Measurements from ENCODE around the gene RPS6KA5.
"Not testable (repeated sequence)": the region's sequence is repeated elsewhere in the genome, so short reads cannot be mapped to it uniquely, and the experiment has no call there.

RPS6KA5 gene

DNA sequence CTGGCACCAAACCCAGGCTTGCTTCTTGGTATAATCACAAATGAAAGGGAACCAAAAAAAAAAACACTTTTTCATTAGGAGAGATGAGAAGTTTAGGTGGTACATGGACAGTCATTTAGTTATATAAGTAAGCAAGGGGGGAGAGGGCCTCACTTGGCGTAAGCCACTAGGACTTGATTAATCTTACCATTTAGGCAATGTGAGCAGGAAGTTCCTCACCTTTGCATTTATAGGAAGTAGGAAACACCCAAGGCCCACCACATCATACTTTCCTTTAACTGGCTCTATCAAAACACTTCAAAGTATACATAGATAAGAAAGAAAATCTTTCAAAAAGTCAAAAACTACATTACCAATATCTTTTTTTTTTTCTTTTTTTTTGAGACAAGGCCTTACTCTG is 6.7 kb upstream of the RPS6KA5 start:
- in situ Hi-C loops (cut with MboI; ENCODE audit: low sequenced_read_pairs), result no loop called here

DNA sequence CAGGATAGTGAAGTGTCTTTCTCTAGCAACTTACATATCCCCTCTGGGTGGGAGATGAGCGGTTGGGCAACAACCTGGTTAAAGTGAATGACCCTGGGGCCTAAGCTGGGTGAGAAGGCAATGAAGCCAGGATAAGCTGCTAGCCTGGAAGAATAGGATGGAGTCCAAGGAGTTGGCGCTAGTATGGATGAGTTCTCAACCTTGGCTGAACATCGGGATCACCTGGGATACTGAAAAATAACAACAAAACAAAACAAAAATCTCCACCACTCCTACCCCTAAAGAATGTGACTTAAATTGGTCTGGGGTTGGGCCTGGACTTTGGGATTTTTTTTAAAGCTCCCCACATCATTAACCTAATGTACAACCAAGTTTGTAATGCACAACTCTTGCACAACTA is 4.8 kb upstream of the RPS6KA5 start:
- in situ Hi-C loops (cut with MboI; ENCODE audit: low sequenced_read_pairs), result no loop called here

DNA sequence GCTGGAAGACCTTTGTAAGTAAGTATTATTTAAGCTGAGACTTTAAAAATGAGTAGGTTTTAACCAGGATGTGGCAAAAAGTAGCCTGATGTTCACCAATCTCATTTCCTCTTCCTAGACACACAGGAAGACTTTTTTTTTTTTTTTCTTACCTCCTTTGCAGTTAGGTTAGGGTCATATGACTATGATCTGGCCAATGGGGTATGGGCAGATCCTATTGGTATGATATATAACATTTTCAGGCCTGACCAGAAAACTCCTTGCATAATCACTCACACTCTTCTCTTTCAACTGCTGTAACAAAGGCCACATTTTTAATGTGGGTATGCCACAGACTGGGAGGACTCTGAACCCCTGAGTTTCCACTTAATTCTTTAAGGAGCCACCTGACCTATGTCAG is 2.7 kb upstream of the RPS6KA5 start:
- in situ Hi-C loops (cut with MboI; ENCODE audit: low sequenced_read_pairs), result no loop called here

DNA sequence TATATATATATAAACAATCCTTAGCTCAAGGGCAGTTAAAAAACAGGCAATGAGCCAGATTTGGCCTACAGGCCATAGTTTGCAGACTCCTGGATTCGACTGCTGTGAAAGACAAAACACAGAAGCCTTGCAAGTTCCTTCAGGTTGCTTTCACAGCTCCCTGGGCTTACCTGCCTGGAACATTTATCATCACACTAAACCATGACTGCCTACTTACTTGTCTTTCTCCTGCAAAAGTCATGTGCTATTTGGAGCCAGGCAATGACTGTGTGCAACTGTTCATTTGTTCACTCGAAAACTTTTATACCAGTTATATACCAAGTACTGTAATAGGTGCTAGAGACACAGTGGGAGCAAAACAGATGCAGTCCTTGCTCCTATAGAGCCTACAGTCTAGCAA is 2.2 kb upstream of the RPS6KA5 start:
- in situ Hi-C loops (cut with MboI; ENCODE audit: low sequenced_read_pairs), result no loop called here

DNA sequence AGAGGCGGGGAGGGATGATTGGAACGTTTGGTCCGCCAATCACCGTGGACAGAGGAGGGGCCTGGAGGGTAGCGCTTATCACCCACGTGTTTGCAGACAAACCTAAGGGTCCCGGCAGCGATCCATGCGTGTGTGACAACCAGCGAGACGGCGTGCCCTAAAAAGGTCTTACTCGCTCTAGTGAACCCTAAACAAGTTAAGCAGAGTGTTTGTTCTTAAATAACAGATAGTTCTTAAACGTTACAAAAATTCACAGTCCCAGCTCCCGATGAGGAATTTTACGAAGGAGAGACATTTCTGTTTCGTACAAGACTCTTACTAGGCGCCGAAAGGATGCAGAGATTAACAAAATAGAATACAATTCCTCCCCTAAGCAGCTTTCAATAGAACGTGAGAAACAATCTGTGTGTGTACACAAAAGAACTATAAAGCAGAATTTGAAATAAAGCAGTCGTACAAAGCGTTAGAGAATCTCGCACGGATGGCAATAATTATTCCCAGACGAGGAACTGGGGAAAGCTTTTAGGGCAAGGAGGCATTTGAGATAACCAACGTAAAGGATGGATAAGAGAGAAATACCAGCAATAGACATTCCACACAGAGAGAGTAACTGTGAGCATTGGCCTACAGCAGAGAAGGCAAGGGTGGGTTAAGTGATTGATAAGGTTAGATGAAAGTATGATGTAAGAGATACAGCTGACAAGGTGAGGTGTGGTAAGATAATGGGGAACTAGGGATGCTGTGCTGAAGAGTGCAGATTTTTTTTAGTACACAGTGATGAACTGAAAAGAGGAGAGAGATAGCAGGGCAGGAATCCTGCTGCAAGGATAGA is 831 bp upstream of the RPS6KA5 start:
- in situ Hi-C loops (cut with MboI; ENCODE audit: low sequenced_read_pairs), result no loop called here

DNA sequence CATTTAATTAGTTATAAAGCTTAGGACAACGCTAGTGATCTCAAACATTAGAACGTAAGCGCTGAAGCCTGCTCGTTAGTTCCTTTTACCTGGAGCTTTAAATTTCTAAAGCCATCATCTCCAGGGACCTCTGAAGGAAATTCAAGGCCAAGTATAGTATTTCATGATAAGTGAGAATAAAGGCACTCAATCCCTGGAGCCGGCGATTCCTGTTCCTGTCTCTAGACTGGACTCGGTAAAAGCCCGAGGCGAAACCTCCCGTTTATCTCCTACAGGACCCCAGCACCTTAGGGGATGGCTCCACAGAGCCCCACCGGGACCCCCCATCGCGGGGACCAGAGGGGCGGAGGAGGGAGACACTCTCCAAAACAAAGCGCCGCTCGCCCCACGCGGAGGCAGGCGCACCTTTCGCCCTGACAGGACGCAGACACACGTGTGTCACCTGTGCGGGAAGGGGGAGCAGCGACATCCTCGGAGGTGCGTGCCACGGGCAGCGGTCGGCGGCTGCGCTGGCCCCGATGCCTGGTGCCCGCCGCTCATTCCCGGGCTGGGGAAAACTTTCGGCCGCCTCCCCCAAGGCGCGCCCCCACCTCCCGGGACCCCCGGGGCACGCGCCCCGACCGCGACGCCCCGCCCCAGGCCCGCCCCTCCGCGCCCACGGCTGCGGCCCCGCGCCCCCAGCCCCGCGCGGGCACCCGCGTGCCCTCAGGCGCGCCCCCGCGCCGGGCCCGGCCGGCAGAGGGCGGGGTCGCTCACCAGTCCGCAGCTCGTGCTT is 678 bp downstream of the RPS6KA5 start:
- in situ Hi-C loops (cut with MboI; ENCODE audit: low sequenced_read_pairs), result no loop called here

DNA sequence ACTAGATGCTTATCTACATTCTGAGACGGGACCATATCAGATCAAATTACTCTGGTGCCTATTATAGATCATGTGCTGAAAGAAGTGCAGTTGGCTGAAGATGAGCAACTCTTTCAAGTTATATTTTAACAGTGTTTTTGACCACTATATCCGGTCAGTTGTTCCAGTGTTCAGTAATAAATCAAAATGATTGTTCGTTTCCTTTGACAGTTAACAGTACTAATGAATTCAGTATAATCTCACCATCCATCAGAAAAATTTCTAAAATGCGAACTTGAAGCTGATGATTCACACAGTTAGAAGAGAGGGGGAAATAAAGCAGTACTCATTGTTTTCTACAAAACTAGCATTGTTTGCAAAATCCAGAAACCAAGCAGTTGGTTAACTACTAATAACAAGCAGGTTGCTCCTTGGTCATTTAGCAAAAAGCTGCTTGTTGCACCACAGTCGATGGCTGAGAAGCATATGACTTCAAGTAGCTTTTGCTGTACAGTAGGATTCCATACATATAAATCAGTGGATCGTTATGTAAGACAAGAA is 2.3 kb downstream of the RPS6KA5 start:
- in situ Hi-C loops (cut with MboI; ENCODE audit: low sequenced_read_pairs), result no loop called here

DNA sequence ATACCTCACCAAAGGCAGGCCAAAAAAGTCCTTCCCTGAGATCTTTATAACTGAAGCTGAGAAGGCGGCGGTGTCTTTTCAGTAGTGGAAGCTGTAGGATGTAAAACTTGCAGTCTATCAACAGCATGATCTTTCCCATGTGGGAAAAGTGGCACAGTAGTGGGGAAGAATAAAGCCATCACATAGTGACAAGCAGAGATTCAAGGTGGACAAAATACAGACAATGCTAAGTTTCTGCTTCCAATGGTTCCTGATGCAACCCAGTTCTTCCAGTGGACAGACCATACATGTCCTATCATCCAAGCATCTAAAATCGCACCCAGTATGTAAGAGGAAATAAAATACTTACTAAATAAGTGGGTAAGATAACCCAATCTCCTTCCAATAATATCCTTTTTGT is 4.1 kb downstream of the RPS6KA5 start:
- in situ Hi-C loops (cut with MboI; ENCODE audit: low sequenced_read_pairs), result no loop called here

DNA sequence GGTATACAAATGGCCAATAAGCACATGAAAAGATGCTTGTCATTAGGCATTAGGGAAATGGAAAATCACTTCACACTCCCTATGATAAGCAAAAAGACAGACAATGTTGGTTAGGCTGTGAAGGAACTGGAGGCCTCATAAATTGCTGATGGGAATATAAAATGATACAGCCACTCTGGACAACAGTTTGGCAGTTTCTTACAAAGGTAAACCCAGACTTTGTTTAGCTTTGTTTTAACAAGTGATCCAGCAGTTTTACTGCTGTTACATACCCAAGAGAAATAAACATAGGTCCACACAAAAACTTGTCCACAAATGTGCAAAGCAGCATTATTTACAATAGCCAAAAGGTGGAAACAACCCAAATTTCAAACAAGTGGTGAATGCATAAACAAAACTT is 5.4 kb downstream of the RPS6KA5 start:
- in situ Hi-C loops (cut with MboI; ENCODE audit: low sequenced_read_pairs), result no loop called here

DNA sequence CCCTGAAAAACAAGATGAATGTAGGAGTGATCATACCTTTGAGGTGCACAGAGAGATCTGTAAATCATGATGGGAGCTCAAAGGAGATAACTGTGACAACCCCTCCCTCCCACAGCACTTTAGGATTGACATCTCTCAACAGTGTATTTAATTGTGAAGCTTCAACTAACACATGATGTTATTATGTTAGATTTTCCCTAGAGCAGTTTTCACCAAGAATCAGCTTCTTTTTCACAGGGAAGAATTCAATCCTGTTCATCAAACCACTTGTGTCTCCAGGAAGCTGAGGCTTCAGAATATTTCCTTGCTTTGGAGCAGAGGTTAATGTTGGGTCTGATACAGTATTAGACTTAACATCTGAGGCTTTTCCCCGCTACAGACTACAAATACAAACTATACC is 11.8 kb downstream of the RPS6KA5 start:
- in situ Hi-C loops (cut with MboI; ENCODE audit: low sequenced_read_pairs), result no loop called here

DNA sequence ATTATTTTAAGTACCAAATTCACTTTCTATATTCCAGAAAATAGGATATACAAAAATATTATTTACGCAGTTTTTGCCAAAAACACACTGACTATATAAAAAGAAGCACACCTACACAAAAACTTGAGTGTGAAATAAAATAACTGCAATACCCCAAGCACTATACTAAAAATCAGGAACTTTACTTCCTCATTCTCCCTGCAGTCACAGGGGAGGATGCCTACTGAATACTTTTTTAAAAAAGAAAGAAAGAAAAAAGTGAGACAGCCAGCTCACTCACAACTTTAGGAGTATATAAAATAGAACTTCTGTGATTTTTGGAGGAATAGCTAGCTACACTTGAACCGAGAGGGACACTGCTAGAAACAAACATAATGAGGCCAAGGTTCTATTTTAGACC is 12.2 kb downstream of the RPS6KA5 start:
- in situ Hi-C loops (cut with MboI; ENCODE audit: low sequenced_read_pairs), result no loop called here

DNA sequence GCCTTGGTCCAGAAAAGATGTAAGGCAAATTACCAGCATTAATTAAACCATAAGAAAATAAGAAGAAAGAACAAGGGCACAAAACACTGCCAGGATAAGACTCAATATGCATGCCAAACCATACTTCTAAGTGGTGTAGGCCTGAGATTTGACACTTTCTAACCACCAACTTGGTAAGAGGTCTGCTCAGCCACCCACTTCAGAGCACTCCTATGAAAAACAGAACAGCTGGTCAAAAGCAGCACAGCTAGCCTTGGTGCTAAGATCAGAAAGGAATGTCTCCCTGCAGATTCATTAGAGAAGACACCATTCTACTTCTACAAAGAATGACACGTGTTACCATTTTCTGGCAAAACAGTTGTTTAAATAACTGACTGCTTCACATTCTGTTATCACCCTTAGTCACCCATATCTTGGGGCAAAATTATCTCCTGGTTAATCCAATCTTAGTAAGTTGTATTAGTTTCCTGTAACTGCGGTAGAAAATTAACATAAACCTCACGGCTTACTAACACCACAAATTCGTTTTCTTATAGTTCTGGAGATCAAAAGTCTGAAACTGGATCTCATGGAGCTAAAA is 13.2 kb downstream of the RPS6KA5 start:
- in situ Hi-C loops (cut with MboI; ENCODE audit: low sequenced_read_pairs), result no loop called here

DNA sequence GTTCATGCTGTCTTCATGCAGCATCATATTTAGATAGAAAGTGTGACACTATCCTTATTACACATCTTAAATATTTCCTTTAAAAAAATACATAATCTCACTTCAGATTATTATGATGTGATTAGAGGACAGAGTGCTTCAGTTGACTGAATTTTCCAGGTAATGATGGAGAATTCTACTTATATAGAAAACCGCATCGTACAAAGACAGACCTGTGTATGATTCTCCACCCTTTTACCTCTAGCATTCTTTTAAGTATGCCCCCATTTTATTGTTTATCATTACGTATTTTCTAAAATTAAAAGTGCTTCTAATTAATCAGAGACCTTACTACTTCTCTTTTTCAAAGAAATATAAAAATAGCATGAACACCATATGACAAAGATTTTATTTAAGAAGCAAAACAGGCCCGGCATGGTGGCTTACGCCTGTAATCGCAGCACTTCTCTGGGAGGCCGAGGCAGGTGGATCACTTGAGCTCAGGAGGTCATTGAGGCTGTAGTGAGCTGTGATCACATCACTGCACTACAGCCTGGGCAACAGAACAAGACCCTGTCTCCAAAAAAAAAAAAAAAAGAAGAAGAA is 13.9 kb downstream of the RPS6KA5 start:
- in situ Hi-C loops (cut with MboI; ENCODE audit: low sequenced_read_pairs), result no loop called here

DNA sequence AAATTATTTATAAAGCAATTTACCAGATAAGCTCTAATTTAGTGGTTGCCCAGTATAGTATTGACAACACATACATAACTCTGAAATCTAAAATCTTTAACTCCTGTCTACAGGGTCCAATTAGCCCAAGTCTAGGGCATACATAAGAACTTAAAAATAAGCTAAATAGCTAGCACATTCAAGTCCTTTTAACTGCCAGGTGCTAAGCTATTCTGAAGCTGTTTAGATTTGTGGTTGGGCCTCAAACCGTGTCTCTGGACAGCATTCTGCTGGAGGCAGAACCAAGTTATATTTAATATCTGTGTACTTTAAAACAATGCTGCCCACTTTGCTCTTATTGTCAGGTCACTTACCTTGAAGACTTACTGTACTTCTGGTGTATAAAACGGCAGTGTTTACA is 19.0 kb downstream of the RPS6KA5 start:
- in situ Hi-C loops (cut with MboI; ENCODE audit: low sequenced_read_pairs), result no loop called here

DNA sequence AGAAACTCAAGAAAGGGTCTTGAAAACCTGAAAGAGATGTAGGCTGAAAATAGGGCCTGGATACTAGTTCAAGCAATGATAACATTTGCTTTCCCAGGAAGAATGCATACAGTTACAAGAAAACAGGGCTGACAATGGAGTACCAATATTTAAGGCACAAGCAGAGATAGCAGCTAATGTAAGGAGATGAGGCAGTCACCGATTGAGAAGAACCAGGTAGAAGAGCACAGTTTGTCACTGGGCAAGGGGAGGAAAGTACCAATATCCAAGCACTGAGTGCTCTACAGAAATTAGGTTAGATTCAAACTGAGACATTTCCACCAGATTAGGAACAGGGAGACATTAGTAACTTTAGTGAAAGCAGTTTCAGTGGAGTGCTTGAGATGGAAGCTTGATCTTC is 19.9 kb downstream of the RPS6KA5 start:
- in situ Hi-C loops (cut with MboI; ENCODE audit: low sequenced_read_pairs), result no loop called here

DNA sequence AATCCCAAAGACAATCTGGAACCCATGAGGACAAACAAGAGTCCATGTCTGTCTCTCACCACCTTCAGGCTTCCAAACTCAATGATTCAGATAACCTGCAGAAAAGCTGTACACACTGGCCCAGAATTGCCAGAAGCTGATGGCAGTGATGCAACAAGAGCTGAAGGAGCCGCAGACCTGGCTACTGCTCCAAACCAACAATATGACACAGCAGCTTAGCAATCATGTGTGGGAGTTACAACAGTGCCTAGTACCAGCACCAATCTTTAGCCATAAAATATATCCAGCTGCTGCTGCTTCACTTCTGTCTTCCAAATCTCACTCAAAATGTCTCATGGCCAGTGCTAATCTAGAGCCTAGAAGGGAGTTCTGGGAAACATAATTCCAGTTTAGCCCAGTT is 22.0 kb downstream of the RPS6KA5 start:
- in situ Hi-C loops (cut with MboI; ENCODE audit: low sequenced_read_pairs), result no loop called here

DNA sequence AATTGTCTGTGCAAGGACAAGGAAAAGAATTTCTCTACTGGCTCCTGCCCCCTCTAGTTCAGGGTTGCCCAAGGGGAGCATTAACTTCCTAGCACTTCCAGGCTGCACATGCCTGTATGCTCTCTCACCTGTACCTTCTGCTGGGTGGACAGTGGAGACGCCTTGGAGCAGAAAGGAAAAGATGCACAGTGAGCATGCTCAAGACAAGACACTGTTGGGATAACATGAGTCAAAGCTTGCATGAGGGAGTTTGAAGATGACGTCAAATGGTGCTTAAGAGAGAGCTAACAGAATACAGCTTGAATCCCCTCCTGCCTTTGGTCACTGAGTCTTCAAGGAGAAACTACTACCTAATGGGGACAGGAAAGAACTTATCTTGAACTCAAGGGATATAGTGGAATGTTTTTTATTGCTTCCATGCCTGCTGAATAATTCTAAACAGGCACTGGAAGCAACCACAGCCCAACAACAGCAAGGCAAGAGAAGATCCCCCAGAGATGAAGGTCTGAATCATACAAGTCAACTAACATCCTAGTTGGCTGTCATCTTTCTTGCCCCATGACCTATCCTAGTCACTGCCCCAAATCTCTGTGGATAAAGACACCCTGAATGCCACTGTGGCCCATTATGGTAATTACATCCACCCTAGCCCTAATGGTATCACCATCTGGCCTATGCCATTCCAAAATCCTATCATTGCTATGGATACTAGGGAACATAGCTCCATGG is 23.5 kb downstream of the RPS6KA5 start:
- in situ Hi-C loops (cut with MboI; ENCODE audit: low sequenced_read_pairs), result no loop called here

DNA sequence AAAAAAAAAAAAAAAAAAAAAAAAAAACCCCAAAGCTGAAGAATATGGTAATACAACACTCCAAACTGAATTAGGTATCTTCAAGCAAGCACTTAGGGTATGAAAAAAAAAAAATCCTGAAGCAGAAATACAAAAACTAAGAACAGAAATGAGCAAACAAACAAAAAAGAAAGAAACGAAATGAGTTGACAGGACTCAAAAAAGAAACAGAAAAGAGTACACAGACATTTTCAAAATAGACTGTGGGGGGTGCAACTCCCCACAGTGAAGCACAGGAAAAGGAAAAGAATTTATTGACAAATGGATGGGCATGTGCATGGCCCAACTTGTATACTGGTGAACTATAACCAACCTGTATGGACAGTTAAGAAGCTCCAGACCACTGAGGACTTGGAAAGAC is 24.6 kb downstream of the RPS6KA5 start:
- in situ Hi-C loops (cut with MboI; ENCODE audit: low sequenced_read_pairs), result no loop called here

DNA sequence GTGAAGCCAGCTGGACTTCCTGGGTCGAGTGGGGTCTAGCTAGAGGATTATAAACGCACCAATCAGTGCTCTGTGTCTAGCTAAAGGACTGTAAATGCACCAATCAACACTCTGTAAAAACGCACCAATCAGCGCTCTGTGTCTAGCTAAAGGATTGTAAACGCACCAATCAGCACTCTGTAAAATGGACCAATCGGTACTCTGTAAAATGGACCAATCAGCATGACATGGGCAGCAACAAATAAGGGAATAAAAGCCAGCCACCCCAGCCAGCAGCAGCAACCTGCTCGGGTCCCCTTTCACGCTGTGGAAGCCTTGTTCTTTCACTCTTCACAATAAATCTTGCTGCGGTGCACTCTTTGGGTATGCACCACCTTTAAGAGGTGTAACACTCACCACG is 26.1 kb downstream of the RPS6KA5 start:
- in situ Hi-C loops (cut with MboI; ENCODE audit: low sequenced_read_pairs), result not testable (repeated sequence)

DNA sequence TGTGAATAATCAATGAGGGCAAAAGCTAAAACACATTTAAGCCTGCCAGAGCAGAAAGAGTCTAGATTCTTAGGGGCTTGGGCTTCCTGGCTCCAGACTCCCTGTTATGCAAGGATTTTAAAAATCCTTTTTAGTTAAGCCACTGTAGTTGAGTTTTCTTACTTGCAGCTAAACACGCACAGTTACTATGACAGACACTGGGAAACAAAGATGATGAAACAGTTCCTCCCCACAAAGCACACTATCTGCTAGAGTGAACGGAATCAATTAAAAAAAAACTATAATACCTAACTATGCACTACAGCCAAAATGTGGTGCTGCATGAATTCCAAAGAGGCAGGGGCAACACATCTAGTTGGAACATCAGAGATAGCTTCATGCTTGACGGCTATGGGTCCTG is 28.2 kb downstream of the RPS6KA5 start:
- in situ Hi-C loops (cut with MboI; ENCODE audit: low sequenced_read_pairs), result no loop called here

DNA sequence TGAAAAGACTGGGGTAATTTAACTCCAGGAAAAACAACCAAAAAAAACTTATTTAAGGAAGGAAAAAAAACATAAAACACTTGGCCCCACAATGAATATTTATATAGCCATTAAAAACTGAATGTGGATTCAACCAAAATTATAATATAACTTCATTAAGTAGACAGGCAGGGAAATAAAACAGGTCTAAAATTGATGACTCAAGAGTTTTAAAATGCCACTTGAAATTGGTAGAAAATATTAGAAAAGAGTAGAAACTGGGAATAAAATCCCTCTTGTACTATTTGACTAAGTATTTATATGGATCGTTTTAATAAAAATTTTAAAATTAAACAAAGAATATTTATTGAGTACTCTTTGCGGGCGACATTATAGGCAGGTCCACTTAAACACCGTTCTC is 28.8 kb downstream of the RPS6KA5 start:
- in situ Hi-C loops (cut with MboI; ENCODE audit: low sequenced_read_pairs), result no loop called here
